RPMI7951 (cell line): ENCODE measurements around the gene DNAH8. TPM values are rescaled to one million over a fixed set of nuclear protein-coding genes. Genes with fewer than 3 reads are reported as not detected.
"Not testable (repeated sequence)": the region's sequence is repeated elsewhere in the genome, so short reads cannot be mapped to it uniquely, and the experiment has no call there.

Source experiments
- DNase-seq: peaks from one replicate; pipeline ENCODE4 v3.0.0-alpha.2; 2012; ENCODE audit warnings: low read depth
- total RNA-seq: library from RNA; depleted of rRNA; stranded (reverse); fragments of >200 nt; shearing (Covaris generic); gene quantifications from 2 replicates; pipeline ENCODE4 v1.2.3, GENCODE V29; 2014

DNAH8 gene
- total RNA-seq, 1 experiment from 2014 or later = under 0.01 TPM

DNA sequence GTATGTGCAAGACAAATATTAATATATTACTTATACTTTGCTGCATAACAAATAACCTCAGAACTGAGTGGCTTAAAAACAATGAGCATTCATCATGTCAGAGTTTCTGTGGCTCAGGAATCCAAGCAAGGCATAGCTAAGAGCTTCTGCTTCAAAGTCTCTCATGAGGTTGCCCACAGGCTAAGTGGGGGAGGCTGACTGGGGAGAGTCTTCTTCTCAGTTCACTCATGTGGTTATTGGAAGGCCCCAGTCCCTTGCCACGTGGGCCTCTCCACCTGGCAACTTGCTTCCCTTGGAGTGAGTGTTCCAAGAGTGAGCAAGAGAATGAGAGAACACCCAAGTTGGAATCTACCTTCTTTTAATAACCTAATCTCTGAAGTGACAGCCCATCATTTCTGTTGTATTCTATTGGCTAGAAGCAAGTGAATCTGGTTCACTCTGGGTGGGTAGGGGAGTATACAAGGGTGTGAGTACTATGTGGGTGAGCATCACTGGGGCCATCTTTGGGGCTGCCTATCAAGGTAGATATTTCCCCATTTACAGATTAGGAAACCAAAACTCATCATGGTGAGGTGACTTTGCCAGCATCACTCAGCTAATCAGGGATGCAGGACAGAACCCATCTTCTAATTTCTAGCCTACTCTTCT, 36.0 kb downstream of the DNAH8 start:
- no peak for DNase-seq

GRCh38 chr6:38753707-38754106, 38.6 kb downstream of the DNAH8 start:
- DNase-seq = no peak

GRCh38 chr6:38755207-38755606, 40.1 kb downstream of the DNAH8 start:
- DNase-seq = no peak

DNA sequence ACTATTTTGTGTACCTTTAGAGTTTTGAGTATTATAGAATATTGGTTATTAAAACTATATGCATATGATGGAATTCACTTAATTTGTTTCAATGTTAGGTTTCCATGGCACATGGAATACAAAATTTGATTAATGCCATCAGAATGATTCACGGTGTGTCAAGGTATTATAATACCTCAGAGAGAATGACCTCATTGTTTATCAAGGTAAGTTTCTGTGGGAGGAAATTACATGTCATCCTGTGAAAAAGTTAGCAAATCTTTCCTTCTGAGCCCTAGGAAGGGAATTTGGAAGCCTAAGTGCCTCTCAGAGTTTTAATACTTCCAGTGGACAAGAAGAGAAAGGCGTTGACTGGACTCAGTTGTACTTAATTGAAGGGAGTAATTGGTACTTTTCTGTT, 40.8 kb downstream of the DNAH8 start:
- no peak for DNase-seq

DNA sequence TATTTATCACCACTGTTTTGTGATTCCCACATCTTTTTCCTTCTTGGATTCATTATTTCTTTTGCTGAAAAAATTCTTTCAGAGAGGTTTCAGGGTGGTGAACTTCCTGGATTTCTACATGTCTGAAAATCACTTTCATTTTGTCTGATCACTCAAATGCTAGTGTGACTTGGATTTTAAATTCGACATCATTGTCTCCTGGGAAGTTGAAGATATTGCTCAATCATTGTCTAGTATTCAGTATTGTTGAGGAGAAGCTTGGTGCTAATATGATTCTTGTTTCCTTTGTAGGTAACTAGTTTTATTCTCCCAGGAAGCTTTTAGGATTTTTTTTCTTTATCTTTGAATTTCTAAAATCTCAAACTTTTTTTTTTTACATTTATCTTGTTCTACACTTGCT, 45.0 kb downstream of the DNAH8 start:
- DNase-seq = no peak

- DNase-seq = no peak
Observed at GRCh38 chr6:38762848-38763247, 47.7 kb downstream of the DNAH8 start.

DNA sequence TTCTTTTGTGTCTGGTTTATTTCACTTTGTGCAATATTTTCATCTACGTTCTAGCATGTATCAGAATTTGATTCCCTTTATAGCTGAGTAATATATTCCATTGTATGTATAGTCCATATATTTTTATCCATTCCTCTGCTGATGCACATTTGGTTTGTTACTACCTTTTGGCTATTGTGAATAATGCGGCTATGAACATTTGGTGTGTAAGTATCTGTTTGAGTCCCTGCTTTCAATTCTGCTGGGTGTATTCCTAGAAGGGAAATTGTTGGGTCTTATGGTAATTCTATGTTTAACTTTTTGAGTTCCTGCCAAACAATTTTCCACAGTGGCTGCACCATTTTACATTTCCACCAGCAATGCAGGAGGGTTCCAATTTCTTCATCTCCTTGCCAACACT, 52.4 kb downstream of the DNAH8 start:
- DNase-seq = no peak

- DNase-seq = no peak
Observed at GRCh38 chr6:38773338-38773737, 58.2 kb downstream of the DNAH8 start.

- no peak for DNase-seq
Observed at GRCh38 chr6:38774929-38775707, 60.0 kb downstream of the DNAH8 start.

- no peak for DNase-seq
Observed at GRCh38 chr6:38775870-38776269, 60.8 kb downstream of the DNAH8 start.

GRCh38 chr6:38776515-38776914, 61.4 kb downstream of the DNAH8 start:
- peak; percentile 48 for DNase-seq

- DNase-seq = no peak
Observed at GRCh38 chr6:38779310-38780062, 64.4 kb downstream of the DNAH8 start.

DNA sequence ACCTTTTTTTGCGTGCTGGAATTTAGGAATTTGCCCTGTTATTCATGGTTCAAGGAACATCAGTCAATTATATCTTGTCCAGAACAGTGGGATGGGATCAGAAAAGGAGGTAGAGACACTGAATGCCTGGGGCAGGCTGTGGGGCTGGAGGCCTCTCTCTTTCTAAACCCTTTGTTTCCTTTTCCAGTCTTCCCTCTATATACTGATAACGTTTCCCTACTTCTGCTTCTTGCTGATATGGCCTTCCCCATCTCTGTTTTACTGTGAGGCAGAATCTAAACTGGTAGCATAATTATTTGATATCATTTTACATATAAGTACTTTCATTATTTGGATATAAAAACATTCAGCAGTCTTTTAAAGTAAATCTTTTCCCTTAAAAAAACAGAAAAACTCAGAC, 67.5 kb downstream of the DNAH8 start:
- no peak for DNase-seq

DNA sequence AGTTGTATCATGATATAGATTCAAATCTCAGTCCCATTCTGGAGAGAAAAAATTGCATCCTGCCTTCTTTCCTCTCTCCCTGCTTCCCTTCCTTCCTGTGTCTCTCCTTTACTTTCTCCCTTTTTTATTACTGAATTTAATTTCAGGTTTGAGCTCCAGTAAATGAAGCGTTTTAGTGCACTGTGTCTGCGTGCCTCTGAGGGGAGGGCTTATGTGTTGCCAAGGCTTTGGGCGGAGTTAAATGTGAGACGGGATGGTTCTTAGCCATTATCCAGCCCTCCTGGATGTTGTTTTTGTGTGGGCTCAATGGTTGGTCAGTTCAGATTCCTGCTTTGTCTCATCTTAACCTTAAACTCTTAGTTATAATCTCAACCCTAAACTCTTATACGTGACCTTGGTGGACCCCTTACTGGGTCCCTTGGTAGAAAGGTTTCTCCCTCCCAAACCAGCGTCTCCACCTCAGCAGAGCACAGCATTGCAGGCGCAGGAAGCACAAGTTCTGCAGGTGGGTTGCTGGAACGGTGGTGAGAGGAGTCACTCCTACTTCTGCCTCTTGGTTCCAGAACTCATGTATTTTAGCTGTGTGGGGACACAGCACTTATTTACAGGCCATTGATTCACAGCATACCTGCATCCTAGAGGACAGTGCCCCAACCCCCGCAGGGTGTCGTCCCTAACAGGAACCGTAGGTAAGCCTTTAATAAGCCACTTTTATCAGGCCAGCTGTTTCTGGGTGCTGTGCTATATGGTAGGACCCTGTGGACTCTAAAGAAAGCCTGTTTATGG, 68.5 kb downstream of the DNAH8 start:
- no peak for DNase-seq

GRCh38 chr6:38784506-38785235, 69.6 kb downstream of the DNAH8 start:
- no peak for DNase-seq

- DNase-seq = no peak
Observed at GRCh38 chr6:38786486-38786885, 71.4 kb downstream of the DNAH8 start.

DNA sequence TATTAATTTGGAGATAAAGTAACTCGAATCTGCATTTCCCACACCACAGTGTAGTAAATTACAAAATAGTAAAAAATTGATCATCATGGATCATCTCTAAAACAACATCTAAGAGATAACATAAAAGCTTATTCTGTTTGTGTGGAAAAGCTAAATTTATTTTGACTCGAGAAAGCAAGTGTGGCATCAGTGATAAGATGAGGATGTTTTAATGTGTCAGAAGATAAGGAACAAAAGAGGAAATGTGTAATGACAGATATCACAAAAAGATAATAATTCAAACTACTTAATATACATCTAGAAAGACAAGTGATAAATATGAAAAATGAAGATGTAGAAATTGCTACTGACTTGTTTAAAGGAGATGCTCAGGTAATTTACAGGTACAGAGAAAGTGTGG, 74.1 kb downstream of the DNAH8 start:
- no peak for DNase-seq

- no peak for DNase-seq
Observed at GRCh38 chr6:38792356-38792755, 77.2 kb downstream of the DNAH8 start.

GRCh38 chr6:38794682-38795081, 79.6 kb downstream of the DNAH8 start:
- DNase-seq = no peak

- DNase-seq = no peak
Observed at GRCh38 chr6:38796006-38796405, 80.9 kb downstream of the DNAH8 start.

DNA sequence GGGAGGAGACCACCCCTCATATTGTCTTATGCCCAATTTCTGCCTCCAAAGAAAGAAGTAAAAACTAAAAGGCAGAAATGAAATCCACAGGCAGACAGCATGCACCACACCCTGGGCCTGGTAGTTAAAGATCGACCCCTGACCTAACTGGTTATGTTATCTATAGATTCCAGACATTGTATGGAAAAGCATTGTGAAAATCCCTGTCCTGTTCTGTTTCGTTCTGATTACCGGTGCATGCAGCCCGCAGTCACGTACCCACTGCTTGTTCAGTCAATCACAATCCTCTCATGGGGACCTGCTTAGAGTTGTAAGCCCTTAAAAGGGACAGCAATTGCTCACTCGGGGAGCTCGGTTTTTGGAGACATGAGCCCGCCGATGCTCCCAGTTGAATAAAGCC, 81.3 kb downstream of the DNAH8 start:
- not testable (repeated sequence) for DNase-seq
